Suprapubic skin (tissue), 4 donors: Measurements from ENCODE around the gene SENP2. TPM values are rescaled to one million over a fixed set of nuclear protein-coding genes. Genes with fewer than 3 reads are reported as not detected.

Source experiments
- DNase-seq, 2 donors: peaks; one replicate each; pipeline ENCODE4 v3.0.0-alpha.2; 2019; ENCODE audit warnings: low spot score in 2 of 2
- H3K27ac ChIP-seq: fragments of 200-600 bp; sonication (generic); one replicate; pipeline ENCODE4 v1.5.1; 2019
- H3K27me3 ChIP-seq: fragments of 200-600 bp; sonication (generic); one replicate; pipeline ENCODE4 v1.5.1; 2019
- H3K36me3 ChIP-seq: fragments of 200-600 bp; sonication (generic); one replicate; pipeline ENCODE4 v1.5.1; 2019
- H3K4me1 ChIP-seq: fragments of 200-600 bp; sonication (generic); one replicate; pipeline ENCODE4 v1.5.1; 2019
- H3K4me3 ChIP-seq: fragments of 200-600 bp; sonication (generic); one replicate; pipeline ENCODE4 v1.5.1; 2019; ENCODE audit warnings: mild to moderate bottlenecking
- H3K9me3 ChIP-seq: fragments of 200-600 bp; sonication (generic); one replicate; pipeline ENCODE4 v1.5.1; 2019
- EP300 ChIP-seq: sonication (generic); formaldehyde crosslinking; IDR thresholded peaks from one replicate; pipeline ENCODE4 v1.6.1; 2017; ENCODE audit warnings: antibody characterized with exemption
- POLR2A ChIP-seq, 2 donors: fragments of 450-650 bp; IDR thresholded peaks; one replicate each; pipeline ENCODE4 v1.6.1; 2017; ENCODE audit warnings: antibody characterized with exemption in 2 of 2, mild to moderate bottlenecking in 2 of 2, moderate library complexity in 2 of 2
- POLR2AphosphoS5 ChIP-seq, 3 donors: sonication (generic); formaldehyde crosslinking; IDR thresholded peaks; one replicate each; pipeline ENCODE4 v1.6.1; 2017; ENCODE audit warnings: antibody characterized with exemption in 3 of 3
- WGBS: methylation state at CpG from one replicate; pipeline ENCODE4 v1.1.5; 2018; 5-methylcytosine and 5-hydroxymethylcytosine counted together
- total RNA-seq, 4 donors: library from RNA; depleted of rRNA; stranded (reverse); fragments of >200 nt; gene quantifications; one replicate each; pipeline ENCODE4 v1.1.0, GENCODE V29; 2016
- TF ChIP-seq, protein P1 (sequence below), 2 donors: fragments of 200-600 bp in 1 of 2; fragments of 450-650 bp in 1 of 2; sonication (generic) in 1 of 2; IDR thresholded peaks; one replicate each; pipeline ENCODE4 v1.5.1; 2016 to 2019; ENCODE audit warnings: antibody characterized with exemption in 2 of 2, mild to moderate bottlenecking in 1 of 2, moderate library complexity in 1 of 2

The SENP2 gene
- total RNA-seq, 4 donors from 2014 or later: 23.1 to 34.2 (median 28.1) TPM

DNA sequence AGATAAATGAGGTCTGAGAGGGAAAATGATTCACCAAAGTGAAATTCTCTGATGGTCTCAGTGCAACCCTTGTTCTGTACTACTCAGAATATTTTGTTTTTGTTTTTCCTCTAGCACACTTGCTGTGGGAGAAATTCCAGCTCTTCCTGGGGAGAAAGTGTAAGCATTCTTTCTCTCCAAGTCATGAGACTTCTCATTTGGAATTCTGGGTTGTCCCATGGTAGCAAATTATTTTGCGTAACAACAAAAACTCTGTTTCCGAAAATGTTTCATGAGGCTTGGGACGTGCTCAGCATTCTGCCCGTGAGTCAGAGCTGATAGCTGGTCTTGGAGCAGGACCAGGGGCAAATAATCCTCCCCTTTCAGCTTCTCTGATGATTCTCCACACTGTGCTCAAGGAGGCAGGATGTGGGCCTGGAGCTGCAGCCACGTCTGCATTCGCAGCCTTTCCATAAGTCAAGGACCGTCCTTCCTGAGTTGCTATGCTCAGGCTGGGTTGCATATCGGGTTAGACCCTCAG lies 70.3 kb downstream of the SENP2 start:
- peak overlapping the region; percentile 80 for H3K27ac ChIP-seq
- no peaks in the 10 kb centered on the region for H3K27me3 ChIP-seq
- no peak overlapping the region for H3K4me3 ChIP-seq
- H3K4me1 ChIP-seq: peaks cover 48% of the 10 kb centered on the region
- DNase-seq: peak in 1 of 2 donors; percentile 83
- 60% methylated on average over 8 of the region's 8 CpGs for WGBS
- H3K9me3 ChIP-seq: no peaks in the 10 kb centered on the region
- H3K36me3 ChIP-seq: no peaks in the 10 kb centered on the region
- TF ChIP-seq, protein P1, sequence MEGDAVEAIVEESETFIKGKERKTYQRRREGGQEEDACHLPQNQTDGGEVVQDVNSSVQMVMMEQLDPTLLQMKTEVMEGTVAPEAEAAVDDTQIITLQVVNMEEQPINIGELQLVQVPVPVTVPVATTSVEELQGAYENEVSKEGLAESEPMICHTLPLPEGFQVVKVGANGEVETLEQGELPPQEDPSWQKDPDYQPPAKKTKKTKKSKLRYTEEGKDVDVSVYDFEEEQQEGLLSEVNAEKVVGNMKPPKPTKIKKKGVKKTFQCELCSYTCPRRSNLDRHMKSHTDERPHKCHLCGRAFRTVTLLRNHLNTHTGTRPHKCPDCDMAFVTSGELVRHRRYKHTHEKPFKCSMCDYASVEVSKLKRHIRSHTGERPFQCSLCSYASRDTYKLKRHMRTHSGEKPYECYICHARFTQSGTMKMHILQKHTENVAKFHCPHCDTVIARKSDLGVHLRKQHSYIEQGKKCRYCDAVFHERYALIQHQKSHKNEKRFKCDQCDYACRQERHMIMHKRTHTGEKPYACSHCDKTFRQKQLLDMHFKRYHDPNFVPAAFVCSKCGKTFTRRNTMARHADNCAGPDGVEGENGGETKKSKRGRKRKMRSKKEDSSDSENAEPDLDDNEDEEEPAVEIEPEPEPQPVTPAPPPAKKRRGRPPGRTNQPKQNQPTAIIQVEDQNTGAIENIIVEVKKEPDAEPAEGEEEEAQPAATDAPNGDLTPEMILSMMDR (IDR thresholded peaks at IDR 0.05): no peak
- TF ChIP-seq EP300 (peak; percentile 63), POLR2AphosphoS5 (IDR thresholded peaks at IDR 0.05) (no peak), POLR2A (IDR thresholded peaks at IDR 0.05) (no peak)

DNA sequence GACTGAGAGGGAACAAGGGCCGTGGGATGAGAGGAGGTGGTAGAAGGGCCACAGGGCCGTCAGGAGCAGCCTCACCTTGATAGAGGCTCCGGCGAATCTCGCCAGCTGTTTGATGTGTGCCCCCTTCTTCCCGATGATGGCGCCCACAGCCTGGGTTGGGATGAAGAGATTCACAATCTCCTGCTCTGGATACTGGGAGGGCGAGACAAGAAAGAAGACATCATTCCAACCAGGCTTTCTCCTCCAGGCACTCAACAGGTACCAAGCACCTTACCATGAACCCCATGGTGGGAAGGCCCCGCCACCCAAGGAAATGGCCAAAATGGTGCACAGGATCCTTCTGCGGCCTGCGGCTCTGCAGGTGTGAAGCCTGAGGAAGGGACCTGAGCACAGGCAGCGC lies 71.1 kb downstream of the SENP2 start:
- Histone ChIP-seq H3K4me1 (peaks cover 48% of the 10 kb centered on the region), H3K27me3 (no peaks in the 10 kb centered on the region), H3K4me3 (no peak overlapping the region), H3K9me3 (no peaks in the 10 kb centered on the region), H3K27ac (peak overlapping the region; percentile 80), H3K36me3 (no peaks in the 10 kb centered on the region)
- 89% methylated on average over 9 of the region's 12 CpGs for WGBS
- DNase-seq: no peak
- TF ChIP-seq POLR2AphosphoS5 (IDR thresholded peaks at IDR 0.05): no peak
- no peak for TF ChIP-seq EP300
- TF ChIP-seq, protein P1 (IDR thresholded peaks at IDR 0.05): no peak
- no peak for TF ChIP-seq POLR2A (IDR thresholded peaks at IDR 0.05)

DNA sequence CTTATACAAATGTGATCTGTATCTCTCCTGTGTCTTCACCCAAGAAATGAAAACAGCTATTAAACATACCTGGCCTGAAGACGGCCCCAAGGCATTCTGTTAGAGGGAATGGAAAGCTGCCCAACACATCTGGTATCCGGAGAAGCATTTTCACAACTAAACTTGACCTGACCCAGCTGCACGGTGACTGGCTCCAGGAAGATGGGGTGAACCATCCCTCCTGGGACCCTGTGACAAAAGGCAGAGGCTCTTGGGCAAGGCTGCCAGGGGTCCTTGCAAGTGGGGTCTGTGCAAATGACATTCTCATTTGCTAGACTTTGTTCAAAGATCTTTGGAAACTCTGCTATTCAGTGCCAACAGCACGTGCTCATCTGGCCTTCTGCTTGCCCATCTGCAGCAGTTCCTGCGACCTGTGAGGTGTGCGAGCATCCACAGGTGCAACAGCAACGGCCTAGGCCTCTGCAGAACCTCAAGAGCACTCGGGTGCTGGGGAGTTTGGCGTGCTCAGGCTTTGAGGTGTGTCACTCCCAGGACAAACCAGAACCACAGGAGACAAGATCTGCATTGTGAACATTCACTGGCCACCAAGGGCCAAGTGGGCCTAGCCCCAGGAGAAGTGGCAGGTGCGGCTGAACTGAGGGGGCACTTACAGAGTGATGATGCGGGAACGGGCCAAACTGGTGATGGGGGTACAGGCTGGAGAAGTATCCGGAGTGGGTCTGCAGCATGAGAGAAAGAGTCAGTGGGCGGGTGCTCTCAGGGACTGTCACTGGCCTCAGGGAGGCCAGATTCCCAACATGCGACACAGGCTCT lies 71.8 kb downstream of the SENP2 start:
- Histone ChIP-seq H3K27me3 (no peaks in the 10 kb centered on the region), H3K27ac (peak overlapping the region; percentile 80), H3K36me3 (no peaks in the 10 kb centered on the region), H3K4me3 (no peak overlapping the region), H3K9me3 (no peaks in the 10 kb centered on the region), H3K4me1 (peaks cover 48% of the 10 kb centered on the region)
- 79% methylated on average over 11 of the region's 15 CpGs for WGBS
- TF ChIP-seq EP300 (no peak), POLR2AphosphoS5 (IDR thresholded peaks at IDR 0.05) (no peak), POLR2A (IDR thresholded peaks at IDR 0.05) (no peak)
- TF ChIP-seq, protein P1 (IDR thresholded peaks at IDR 0.05): no peak
- no peak for DNase-seq

DNA sequence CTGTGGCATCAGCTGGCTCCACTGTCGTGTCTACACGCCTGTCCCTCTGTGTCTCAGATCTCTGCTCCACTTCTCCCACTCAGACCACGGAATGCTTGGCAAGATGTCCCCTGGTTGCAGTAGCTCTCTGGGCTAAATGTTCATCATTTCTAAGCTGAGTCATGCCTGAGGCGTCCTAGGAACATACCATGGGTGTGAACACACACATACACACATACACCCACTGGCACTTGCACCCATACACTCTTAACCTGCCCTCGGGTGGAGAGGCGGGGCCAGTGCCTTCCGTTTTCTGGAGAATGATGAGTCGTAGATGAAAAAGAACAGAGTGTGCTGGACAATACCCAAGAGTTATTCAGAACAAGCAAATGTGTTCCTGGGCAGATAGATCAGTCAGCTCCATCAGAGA lies 72.4 kb downstream of the SENP2 start:
- WGBS: 32% methylated on average over 8 of the region's 8 CpGs
- Histone ChIP-seq H3K9me3 (no peaks in the 10 kb centered on the region), H3K4me3 (no peak overlapping the region), H3K27me3 (no peaks in the 10 kb centered on the region), H3K36me3 (no peaks in the 10 kb centered on the region), H3K4me1 (peaks cover 48% of the 10 kb centered on the region), H3K27ac (peak overlapping the region; percentile 80)
- TF ChIP-seq POLR2AphosphoS5 (IDR thresholded peaks at IDR 0.05) (peak in 2 of 3 donors; percentile 69 to 88), POLR2A (IDR thresholded peaks at IDR 0.05) (no peak), EP300 (peak; percentile 64)
- TF ChIP-seq, protein P1 (IDR thresholded peaks at IDR 0.05): no peak
- peak in 1 of 2 donors; percentile 90 for DNase-seq

DNA sequence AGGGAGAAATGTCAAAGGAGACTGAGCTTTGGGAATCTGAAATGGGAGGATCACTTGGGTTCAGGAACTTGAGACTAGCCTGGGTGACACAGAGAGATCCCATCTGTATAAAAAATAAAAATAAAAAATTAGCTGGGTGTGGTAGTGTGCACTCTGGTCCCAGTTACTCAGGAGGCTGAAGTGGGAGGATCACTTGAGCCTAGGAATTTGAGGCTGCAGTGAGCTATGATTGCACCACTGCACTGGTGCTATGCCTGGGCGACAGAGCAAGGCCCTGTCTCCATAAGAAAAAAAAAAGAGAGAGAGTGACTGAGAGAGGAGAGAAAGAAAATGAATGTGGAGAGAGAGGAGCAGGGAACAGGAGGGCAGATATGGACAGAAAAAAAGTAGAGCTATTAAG lies 72.8 kb downstream of the SENP2 start:
- Histone ChIP-seq H3K4me3 (no peak overlapping the region), H3K36me3 (no peaks in the 10 kb centered on the region), H3K27me3 (no peaks in the 10 kb centered on the region), H3K27ac (peak overlapping the region; percentile 66), H3K9me3 (no peaks in the 10 kb centered on the region), H3K4me1 (peaks cover 48% of the 10 kb centered on the region)
- DNase-seq: no peak
- TF ChIP-seq EP300 (no peak), POLR2A (IDR thresholded peaks at IDR 0.05) (no peak), POLR2AphosphoS5 (IDR thresholded peaks at IDR 0.05) (no peak)
- TF ChIP-seq, protein P1 (IDR thresholded peaks at IDR 0.05): no peak
- WGBS: 69% methylated on average over 1 of the region's 1 CpG
